Psoas muscle (tissue), 8 donors: ENCODE measurements around the gene ATG7. TPM values are rescaled to one million over a fixed set of nuclear protein-coding genes. Genes with fewer than 3 reads are reported as not detected.

Source experiments
- ATAC-seq, 4 donors: fragments of 200-7000 bp; cut with Tn5 transposase; one replicate each; pipeline ENCODE4 v1.9.1; 2020; ENCODE audit warnings: moderate library complexity in 3 of 4, mild to moderate bottlenecking in 2 of 4
- DNase-seq, 2 donors: peaks; one replicate each; pipeline ENCODE4 v3.0.0-alpha.2; 2020
- H3K27ac ChIP-seq: fragments of 200-600 bp; one replicate; pipeline ENCODE4 v1.8.0; 2022
- H3K27me3 ChIP-seq, 3 donors: fragments of 200-600 bp in 1 of 3; one replicate each; pipeline versions ENCODE4 v1.6.1 to v1.8.0; 2013 to 2022; ENCODE audit warnings: low read length in 2 of 3, mild to moderate bottlenecking in 2 of 3, moderate library complexity in 1 of 3; ENCODE audit not compliant: insufficient read depth in 3 of 3
- H3K36me3 ChIP-seq, 2 donors: fragments of 200-600 bp in 1 of 2; one replicate each; pipeline versions ENCODE4 v1.6.1 to v1.8.0; 2013 to 2022; ENCODE audit warnings: low read depth in 1 of 2, mild to moderate bottlenecking in 1 of 2, moderate library complexity in 1 of 2; ENCODE audit not compliant: insufficient read depth in 1 of 2
- H3K4me1 ChIP-seq: fragments of 200-600 bp; one replicate; pipeline ENCODE4 v1.8.0; 2022
- H3K4me3 ChIP-seq: fragments of 200-600 bp; one replicate; pipeline ENCODE4 v1.8.0; 2022; ENCODE audit warnings: mild to moderate bottlenecking
- H3K9me3 ChIP-seq: fragments of 200-600 bp; one replicate; pipeline ENCODE4 v1.8.0; 2022
- CTCF ChIP-seq: fragments of 200-600 bp; IDR thresholded peaks from one replicate; pipeline ENCODE4 v1.8.0; 2022; ENCODE audit warnings: antibody characterized with exemption
- WGBS, 3 donors: extraction: QIAGEN DNeasy Blood & Tissue Kit; methylation state at CpG; one replicate each; pipeline versions ENCODE4 v1.1.6 to v1.1.7; 2013; 5-methylcytosine and 5-hydroxymethylcytosine counted together
- intact Hi-C, 2 donors: fragments of 100-400 bp; cut with DNase I; formaldehyde crosslinking; loops; one replicate each; pipeline versions ENCODE4 v1.11.0 to v1.14.2; 2022
- polyA plus RNA-seq, 3 donors: library from polyadenylated mRNA; stranded (reverse); fragments of 200-250 nt; gene quantifications; one replicate each; pipeline ENCODE4 v1.2.3, GENCODE V29; 2013
- total RNA-seq, 4 donors: library from RNA; stranded (reverse); fragmentation: NEBNext Ultra II Directional in 2 of 4; extraction: Animal tissue kit (Norgen Biotek cat#: 25700) in 2 of 4; gene quantifications; one replicate each; pipeline versions ENCODE4 v1.2.1 to v1.2.4, GENCODE V29; 2021 to 2023
- donor health status: healthy with polysubstance abuse.
- donor health status: DM: no; HTN: no; CAD: no; lungs with moderate emphysema.
- donor health status: Bipolar disorder and iron deficiency.
- donor health status: healthy.
- donor health status: DM: yes; HTN: yes; CAD: no.
- donor health status: DM: no; HTN: no; CAD: no.
- donor health status: DM: no; HTN: no; CAD: no.
- donor health status: DM: yes; HTN: yes; CAD: no.

ATG7 gene
- total and polyA plus RNA-seq, 7 donors, result 5.9 to 15.0 (median 13.5) TPM

- DNase-seq (no peak), ATAC-seq (no peak)
- Histone ChIP-seq H3K27ac (peak overlapping the region; percentile 62), H3K4me1 (peaks cover 71% of the 10 kb centered on the region), H3K36me3 (peaks cover 0 to 50% of the 10 kb centered on the region in 2 donors), H3K4me3 (no peak overlapping the region), H3K9me3 (no peaks in the 10 kb centered on the region), H3K27me3 (no peaks in the 10 kb centered on the region)
- intact Hi-C loops, result no loop called here
- no peak for TF ChIP-seq CTCF
- WGBS, 3 donors, result 58 to 73% (median 67%) methylated on average over 17 of the region's 17 CpGs
These were observed 286.3 kb downstream of the ATG7 start for GRCh38 chr3:11558411-11558903.

GRCh38 chr3:11558918-11559815 is 287.0 kb downstream of the ATG7 start:
- H3K9me3 ChIP-seq, result no peaks in the 10 kb centered on the region
- peaks cover 64% of the 10 kb centered on the region for H3K4me1 ChIP-seq
- no peak for DNase-seq
- peaks cover 0 to 53% of the 10 kb centered on the region in 2 donors for H3K36me3 ChIP-seq
- ATAC-seq, result peak in 2 of 4 donors; percentile 3 to 22
- TF ChIP-seq CTCF, result no peak
- no peak overlapping the region for H3K4me3 ChIP-seq
- intact Hi-C loops, result no loop called here
- peak overlapping the region; percentile 62 for H3K27ac ChIP-seq
- WGBS, 3 donors, result 81 to 85% (median 85%) methylated on average over 37 of the region's 37 CpGs
- no peaks in the 10 kb centered on the region for H3K27me3 ChIP-seq

GRCh38 chr3:11559816-11560633 is 287.8 kb downstream of the ATG7 start:
- Histone ChIP-seq H3K27ac (peak overlapping the region; percentile 62), H3K4me1 (peaks cover 61% of the 10 kb centered on the region), H3K4me3 (no peak overlapping the region), H3K9me3 (no peaks in the 10 kb centered on the region), H3K36me3 (peaks cover 0 to 49% of the 10 kb centered on the region in 2 donors), H3K27me3 (no peaks in the 10 kb centered on the region)
- intact Hi-C loops, result no loop called here
- TF ChIP-seq CTCF, result no peak
- 43 to 57% (median 47%) methylated on average over 15 of the region's 15 CpGs for WGBS, 3 donors
- DNase-seq (no peak), ATAC-seq (peak in 1 of 4 donors; percentile 8)

GRCh38 chr3:11560746-11561145 is 288.5 kb downstream of the ATG7 start:
- H3K27ac ChIP-seq, result peak overlapping the region; percentile 62
- no peak overlapping the region for H3K4me3 ChIP-seq
- WGBS, 3 donors, result 88 to 91% (median 91%) methylated on average over 11 to 12 of the region's 12 CpGs
- H3K4me1 ChIP-seq, result peaks cover 55% of the 10 kb centered on the region
- intact Hi-C loops, result no loop called here
- H3K27me3 ChIP-seq, result no peaks in the 10 kb centered on the region
- H3K9me3 ChIP-seq, result no peaks in the 10 kb centered on the region
- H3K36me3 ChIP-seq, result peaks cover 0 to 44% of the 10 kb centered on the region in 2 donors
- TF ChIP-seq CTCF, result no peak
- no peak for DNase-seq
- ATAC-seq, result peak in 1 of 4 donors; percentile 5
